ENCODE results near the gene TBC1D10B. TPM values are rescaled to one million over a fixed set of nuclear protein-coding genes. Genes with fewer than 3 reads are reported as not detected.

The TBC1D10B gene
- 22.5 to 34.5 TPM (median 28.9 TPM) in 5 replicates for total RNA-seq (2022; extraction: Qiagen RNA extraction; ENCODE audit: low read depth)

GRCh38 chr16:30370456-30371247, at the start of gene TBC1D10B:
Gene TBC1D10B, minus strand, starts transcription at chr16:30370494. Its CDS starts 311 bp downstream, at chr16:30370183.

GRCh38 chr16:30407102-30407803, 37.0 kb upstream of the TBC1D10B start, which contains the start of gene ZNF771:
Gene ZNF771, plus strand, starts transcription at chr16:30407606. Its CDS starts 448 bp downstream, at chr16:30408054.

GRCh38 chr16:30395155-30395991, 25.1 kb upstream of the TBC1D10B start, which contains the start of gene ZNF48:
Gene ZNF48, plus strand, starts transcription at chr16:30395420. Its CDS starts 375 bp downstream, at chr16:30395795.

GRCh38 chr16:30382111-30382881, 12.0 kb upstream of the TBC1D10B start, which contains the start of gene SEPTIN1:
Gene SEPTIN1, minus strand, starts transcription at chr16:30382561. Its CDS starts 19 bp downstream, at chr16:30382542.

GRCh38 chr16:30374538-30374937, 4.2 kb upstream of the TBC1D10B start, which contains the start of gene MYL11:
Gene MYL11, plus strand, starts transcription at chr16:30374802. Its CDS starts 56 bp downstream, at chr16:30374858.

GRCh38 chr16:30355144-30355953, 14.9 kb downstream of the TBC1D10B start, which contains the start of gene CD2BP2:
Gene CD2BP2, minus strand, starts transcription at chr16:30355308. Its CDS starts 627 bp downstream, at chr16:30354681.

Other genes with a start within 250 kb of the TBC1D10B start
- 33.9 to 38.8 TPM (median 36.4 TPM) in 5 replicates for gene MAPK3, start 247.3 kb downstream of the TBC1D10B start, total RNA-seq (2022; extraction: Qiagen RNA extraction; ENCODE audit: low read depth)
- gene CORO1A, start 186.9 kb downstream of the TBC1D10B start, total RNA-seq (2022; extraction: Qiagen RNA extraction; ENCODE audit: low read depth), result 2.3 to 3.5 TPM (median 3.3 TPM) in 5 replicates
- 130 to 288 TPM (median 218 TPM) in 5 replicates for gene BOLA2B, start 176.8 kb downstream of the TBC1D10B start, total RNA-seq (2022; extraction: Qiagen RNA extraction; ENCODE audit: low read depth)
- 15.6 to 34.4 TPM (median 20.7 TPM) in 5 replicates for gene SLX1A, start 176.6 kb downstream of the TBC1D10B start, total RNA-seq (2022; extraction: Qiagen RNA extraction; ENCODE audit: low read depth)
- 5.1 to 10.6 TPM (median 7.9 TPM) in 5 replicates for gene SULT1A3, start 171.2 kb downstream of the TBC1D10B start, total RNA-seq (2022; extraction: Qiagen RNA extraction; ENCODE audit: low read depth)
- gene NPIPB13, start 122.0 kb downstream of the TBC1D10B start, total RNA-seq (2022; extraction: Qiagen RNA extraction; ENCODE audit: low read depth), result 0.81 to 4.3 TPM (median 2.6 TPM) in 5 replicates
- 63.4 to 69.9 TPM (median 67.1 TPM) in 5 replicates for gene CD2BP2, start 15.2 kb downstream of the TBC1D10B start, total RNA-seq (2022; extraction: Qiagen RNA extraction; ENCODE audit: low read depth)
- 0.69 to 1.1 TPM in 2 of 5 replicates, not detected in the others for gene MYL11, start 4.3 kb upstream of the TBC1D10B start, total RNA-seq (2022; extraction: Qiagen RNA extraction; ENCODE audit: low read depth)
- gene SEPTIN1, start 12.1 kb upstream of the TBC1D10B start, total RNA-seq (2022; extraction: Qiagen RNA extraction; ENCODE audit: low read depth), result 1.2 to 3.0 TPM (median 2.3 TPM) in 5 replicates
- 10.1 to 13.1 TPM (median 12.7 TPM) in 5 replicates for gene ZNF48, start 24.9 kb upstream of the TBC1D10B start, total RNA-seq (2022; extraction: Qiagen RNA extraction; ENCODE audit: low read depth)
- gene ZNF771, start 37.1 kb upstream of the TBC1D10B start, total RNA-seq (2022; extraction: Qiagen RNA extraction; ENCODE audit: low read depth), result 3.4 to 7.1 TPM (median 6.1 TPM) in 5 replicates
- gene DCTPP1, start 59.5 kb upstream of the TBC1D10B start, total RNA-seq (2022; extraction: Qiagen RNA extraction; ENCODE audit: low read depth), result 100.0 to 144 TPM (median 139 TPM) in 5 replicates
- 48.8 to 54.1 TPM (median 52.1 TPM) in 5 replicates for gene SEPHS2, start 75.4 kb upstream of the TBC1D10B start, total RNA-seq (2022; extraction: Qiagen RNA extraction; ENCODE audit: low read depth)
- 0.08 to 0.10 TPM in 2 of 5 replicates, not detected in the others for gene ITGAL, start 102.2 kb upstream of the TBC1D10B start, total RNA-seq (2022; extraction: Qiagen RNA extraction; ENCODE audit: low read depth)
- 35.1 to 46.6 TPM (median 45.4 TPM) in 5 replicates for gene ZNF768, start 156.1 kb upstream of the TBC1D10B start, total RNA-seq (2022; extraction: Qiagen RNA extraction; ENCODE audit: low read depth)
- gene ZNF747, start 164.4 kb upstream of the TBC1D10B start, total RNA-seq (2022; extraction: Qiagen RNA extraction; ENCODE audit: low read depth), result 2.5 to 4.4 TPM (median 4.0 TPM) in 5 replicates
- 4.3 to 6.6 TPM (median 5.5 TPM) in 5 replicates for gene ZNF764, start 187.9 kb upstream of the TBC1D10B start, total RNA-seq (2022; extraction: Qiagen RNA extraction; ENCODE audit: low read depth)
- 5.2 to 7.9 TPM (median 7.3 TPM) in 5 replicates for gene ZNF688, start 201.2 kb upstream of the TBC1D10B start, total RNA-seq (2022; extraction: Qiagen RNA extraction; ENCODE audit: low read depth)
- not detected in 5 replicates for gene ZNF785, start 215.2 kb upstream of the TBC1D10B start, total RNA-seq (2022; extraction: Qiagen RNA extraction; ENCODE audit: low read depth)
- gene ZNF689, start 239.9 kb upstream of the TBC1D10B start, total RNA-seq (2022; extraction: Qiagen RNA extraction; ENCODE audit: low read depth), result 7.6 to 9.1 TPM (median 8.3 TPM) in 5 replicates

Data from A549 treated with RU486 at 1 μM for 4 hours (cell line).